H9 (cell line): Measurements from ENCODE around the gene MORC2. TPM values are rescaled to one million over a fixed set of nuclear protein-coding genes. Genes with fewer than 3 reads are reported as not detected.

Experiments used
- DNase-seq: peaks from one replicate; pipeline ENCODE4 v3.0.0-alpha.2; 2017
- H2AFZ ChIP-seq: one replicate; pipeline ENCODE4 v1.6.1; 2013; ENCODE audit warnings: mild to moderate bottlenecking, low read length, control low read depth, moderate library complexity
- H2AK5ac ChIP-seq: 2 replicates; pipeline ENCODE4 v1.6.1; 2013; ENCODE audit warnings: low read length, control low read depth, mixed read lengths; ENCODE audit not compliant: insufficient read length
- H2BK120ac ChIP-seq: one replicate; pipeline ENCODE4 v1.6.1; 2013; ENCODE audit warnings: low read depth, mild to moderate bottlenecking, low read length, control low read depth, inconsistent platforms; ENCODE audit not compliant: poor library complexity, severe bottlenecking
- H2BK12ac ChIP-seq: 2 replicates; pipeline ENCODE4 v1.6.1; 2013; ENCODE audit warnings: low read length, control low read depth, mixed read lengths, low read depth; ENCODE audit not compliant: insufficient read length
- H2BK15ac ChIP-seq: 2 replicates; pipeline ENCODE4 v1.6.1; 2013; ENCODE audit warnings: low read depth, low read length, control low read depth
- H2BK20ac ChIP-seq: one replicate; pipeline ENCODE4 v1.6.1; 2013; ENCODE audit warnings: low read depth, mild to moderate bottlenecking, low read length, control low read depth, inconsistent platforms; ENCODE audit not compliant: poor library complexity, severe bottlenecking
- H2BK5ac ChIP-seq: 2 replicates; pipeline ENCODE4 v1.6.1; 2013; ENCODE audit warnings: low read length, control low read depth, mixed read lengths; ENCODE audit not compliant: insufficient read length
- H3K14ac ChIP-seq: 2 replicates; pipeline ENCODE4 v1.6.1; 2013; ENCODE audit warnings: low read length, control low read depth; ENCODE audit not compliant: insufficient read depth
- H3K18ac ChIP-seq: 2 replicates; pipeline ENCODE4 v1.6.1; 2013; ENCODE audit warnings: low read depth, mild to moderate bottlenecking, mixed read lengths, low read length, control low read depth; ENCODE audit not compliant: insufficient read length
- H3K23ac ChIP-seq: 2 replicates; pipeline ENCODE4 v1.6.1; 2013; ENCODE audit warnings: low read length, control low read depth, mixed read lengths, low read depth; ENCODE audit not compliant: insufficient read length
- H3K23me2 ChIP-seq: 2 replicates; pipeline ENCODE4 v1.6.1; 2013; ENCODE audit warnings: low read depth, mild to moderate bottlenecking, mixed read lengths, low read length, control low read depth; ENCODE audit not compliant: insufficient read length, poor library complexity, severe bottlenecking
- H3K27ac ChIP-seq: 2 replicates; pipeline ENCODE4 v1.5.1; 2013; ENCODE audit warnings: low read length, control low read depth, mixed read lengths, low read depth; ENCODE audit not compliant: insufficient read length
- H3K27me3 ChIP-seq: 2 replicates; pipeline ENCODE4 v1.6.1; 2013; ENCODE audit warnings: low read length, control low read depth, inconsistent platforms; ENCODE audit not compliant: insufficient read depth
- H3K4ac ChIP-seq: 2 replicates; pipeline ENCODE4 v1.6.1; 2013; ENCODE audit warnings: low read depth, mild to moderate bottlenecking, control low read depth, inconsistent platforms, low read length, moderate library complexity
- H3K4me1 ChIP-seq: 2 replicates; pipeline ENCODE4 v1.6.1; 2013; ENCODE audit warnings: low read length, control low read depth, inconsistent platforms; ENCODE audit not compliant: insufficient read depth
- H3K4me2 ChIP-seq: 2 replicates; pipeline ENCODE4 v1.6.1; 2013; ENCODE audit warnings: low read length, control low read depth, mixed read lengths; ENCODE audit not compliant: insufficient read length, insufficient read depth
- H3K56ac ChIP-seq: 2 replicates; pipeline ENCODE4 v1.6.1; 2013; ENCODE audit warnings: low read depth, mild to moderate bottlenecking, mixed read lengths, low read length, control low read depth; ENCODE audit not compliant: insufficient read length
- H3K79me1 ChIP-seq: 2 replicates; pipeline ENCODE4 v1.6.1; 2013; ENCODE audit warnings: low read depth, mild to moderate bottlenecking, moderate library complexity, low read length, control low read depth, inconsistent platforms; ENCODE audit not compliant: insufficient read depth, poor library complexity, severe bottlenecking
- H3K79me2 ChIP-seq: 2 replicates; pipeline ENCODE4 v1.6.1; 2013; ENCODE audit warnings: low read length, control low read depth, inconsistent platforms; ENCODE audit not compliant: insufficient read depth
- H3K9ac ChIP-seq: 2 replicates; pipeline ENCODE4 v1.6.1; 2013; ENCODE audit warnings: low read length, control low read depth, mixed read lengths; ENCODE audit not compliant: insufficient read length; ENCODE audit errors: extremely low read depth
- H3K9me3 ChIP-seq: one replicate; pipeline ENCODE4 v1.6.1; 2013; ENCODE audit warnings: low read depth, low read length, inconsistent platforms; ENCODE audit not compliant: control insufficient read depth
- H3T11ph ChIP-seq: one replicate; pipeline ENCODE4 v1.6.1; 2013; ENCODE audit warnings: mild to moderate bottlenecking, low read length, control low read depth, inconsistent platforms
- H4K20me1 ChIP-seq: one replicate; pipeline ENCODE4 v1.6.1; 2013; ENCODE audit not compliant: control insufficient read depth, insufficient read length, insufficient read depth
- H4K5ac ChIP-seq: 2 replicates; pipeline ENCODE4 v1.6.1; 2013; ENCODE audit warnings: low read depth, mild to moderate bottlenecking, mixed read lengths, low read length, control low read depth; ENCODE audit not compliant: insufficient read length
- H4K8ac ChIP-seq: replicated peaks from 2 replicates; pipeline ENCODE4 v1.6.1; 2013; ENCODE audit warnings: low read length, control low read depth, mixed read lengths, low read depth; ENCODE audit not compliant: insufficient read length
- H4K91ac ChIP-seq: 2 replicates; pipeline ENCODE4 v1.6.1; 2013; ENCODE audit warnings: low read depth, mild to moderate bottlenecking, moderate library complexity, mixed read lengths, low read length, control low read depth; ENCODE audit not compliant: insufficient read length
- H3K27ac Mint-ChIP-seq, 3 experiments: 2 replicates in 2 of 3; 3 replicates in 1 of 3; pipeline ENCODE4 v1.8.0; 2020 to 2021; ENCODE audit warnings: mixed read lengths in 3 of 3, mild to moderate bottlenecking in 1 of 3, moderate library complexity in 1 of 3
- H3K27me3 Mint-ChIP-seq: 2 replicates; pipeline ENCODE4 v1.8.0; 2021; ENCODE audit warnings: low read depth, mild to moderate bottlenecking, moderate library complexity, mixed read lengths
- H3K36me3 Mint-ChIP-seq, 3 experiments: 2 replicates in 2 of 3; 3 replicates in 1 of 3; pipeline ENCODE4 v1.8.0; 2020 to 2021; ENCODE audit warnings: low read depth in 3 of 3, mixed read lengths in 3 of 3; ENCODE audit not compliant: insufficient read depth in 1 of 3
- H3K4me1 Mint-ChIP-seq, 2 experiments: 2 replicates each; pipeline ENCODE4 v1.8.0; 2020; ENCODE audit warnings: mixed read lengths in 2 of 2
- H3K4me3 Mint-ChIP-seq, 2 experiments: 2 replicates in 1 of 2; 3 replicates in 1 of 2; pipeline ENCODE4 v1.8.0; 2020 to 2021; ENCODE audit warnings: mild to moderate bottlenecking in 2 of 2, mixed read lengths in 2 of 2, moderate library complexity in 1 of 2
- H3K9me3 Mint-ChIP-seq, 2 experiments: 2 replicates in 1 of 2; 3 replicates in 1 of 2; pipeline ENCODE4 v1.8.0; 2020; ENCODE audit warnings: mild to moderate bottlenecking in 2 of 2, mixed read lengths in 2 of 2, moderate library complexity in 1 of 2
- CTCF ChIP-seq: fragments of 200-600 bp; sonication (generic); conservative IDR thresholded peaks from 3 replicates; pipeline ENCODE4 v1.8.0; 2021; ENCODE audit warnings: antibody characterized with exemption, mild to moderate bottlenecking
- WGBS: extraction: QIAGEN DNeasy Blood & Tissue Kit; methylation state at CpG from one replicate; pipeline ENCODE4 v1.1.7; 2013; ENCODE audit warnings: missing lambda C conversion rate, low lambda C conversion rate, mixed read lengths; ENCODE audit not compliant: insufficient read length; ENCODE audit errors: extremely low coverage; 5-methylcytosine and 5-hydroxymethylcytosine counted together
- total RNA-seq: library from RNA; stranded (reverse); gene quantifications from 2 replicates; pipeline ENCODE4 v1.2.1, GENCODE V29; 2021

The MORC2 gene
- total RNA-seq, 1 experiment from 2014 or later = 37.4 TPM

DNA sequence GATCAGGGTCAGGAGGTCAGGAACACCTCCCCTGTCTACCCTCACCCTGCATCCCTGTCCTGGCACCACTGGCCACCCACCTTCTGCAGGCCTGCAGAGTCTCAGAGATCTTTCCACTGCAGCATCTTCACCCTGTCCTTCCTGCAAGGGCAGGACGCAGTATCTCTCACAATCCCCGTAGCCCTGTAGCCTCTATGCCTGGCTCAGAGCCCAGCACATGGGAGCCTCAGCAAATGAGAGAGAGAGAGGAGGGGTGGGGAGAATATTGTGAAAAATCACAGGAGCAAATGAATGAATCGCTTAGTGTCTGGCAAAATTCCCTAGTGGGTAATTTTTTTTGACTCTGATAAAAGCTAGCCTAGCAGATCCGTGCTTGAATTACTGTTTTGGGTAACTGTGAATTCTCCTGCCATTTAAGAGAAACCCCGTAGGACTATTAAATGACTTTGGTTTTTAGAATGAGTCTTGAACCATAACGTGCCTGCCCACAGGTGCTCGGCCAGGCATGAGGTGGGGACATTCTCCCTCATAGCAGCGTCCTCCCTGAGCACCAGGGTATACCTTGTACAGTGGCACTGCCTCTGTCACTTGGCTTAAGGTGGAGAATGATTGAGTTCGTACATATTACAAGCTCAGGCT lies 91.5 kb downstream of the MORC2 start:
- no peaks in the 10 kb centered on the region for H3K23me2 ChIP-seq
- H4K8ac ChIP-seq = no peak overlapping the region
- no peak overlapping the region for H3K4ac ChIP-seq
- H4K5ac ChIP-seq = no peak overlapping the region
- no peak overlapping the region for H3K56ac ChIP-seq
- H3K27me3 Mint-ChIP-seq = no peaks in the 10 kb centered on the region; the same call in 1 of the 2 replicates
- TF ChIP-seq CTCF = no peak
- H3K4me1 Mint-ChIP-seq = peaks cover 12 to 20% of the 10 kb centered on the region in 2 experiments
- H3K27ac Mint-ChIP-seq = peak overlapping the region in 2 of 3 experiments; percentile 68 to 86; a peak in 3 of 7 replicates
- H3K79me1 ChIP-seq = no peaks in the 10 kb centered on the region
- no peak overlapping the region for H3K4me2 ChIP-seq
- H3K18ac ChIP-seq = no peak overlapping the region
- no peaks in the 10 kb centered on the region; a peak in 1 of 7 replicates for H3K36me3 Mint-ChIP-seq
- no peaks in the 10 kb centered on the region for H3K9me3 ChIP-seq
- H3K4me1 ChIP-seq = no peaks in the 10 kb centered on the region
- no peaks in the 10 kb centered on the region for H3K79me2 ChIP-seq
- H3K27me3 ChIP-seq = no peaks in the 10 kb centered on the region
- no peak overlapping the region for H2BK5ac ChIP-seq
- H2AFZ ChIP-seq = no peak overlapping the region
- no peak overlapping the region for H2BK20ac ChIP-seq
- no peaks in the 10 kb centered on the region for H3K9me3 Mint-ChIP-seq
- H2BK12ac ChIP-seq = no peak overlapping the region
- no peak overlapping the region for H4K91ac ChIP-seq
- H2BK15ac ChIP-seq = no peak overlapping the region
- H2AK5ac ChIP-seq = no peak overlapping the region
- H3K14ac ChIP-seq = no peak overlapping the region
- DNase-seq = no peak
- WGBS = no CpG with 5 or more reads among the region's 9 CpGs
- no peak overlapping the region for H3K23ac ChIP-seq
- no peak overlapping the region for H3K9ac ChIP-seq
- H3K4me3 Mint-ChIP-seq = no peak overlapping the region
- no peaks in the 10 kb centered on the region for H4K20me1 ChIP-seq
- no peak overlapping the region for H3T11ph ChIP-seq
- H3K27ac ChIP-seq = no peak overlapping the region
- no peak overlapping the region for H2BK120ac ChIP-seq
